H9 (cell line): ENCODE measurements around the gene SLC9A4. TPM values are rescaled to one million over a fixed set of nuclear protein-coding genes. Genes with fewer than 3 reads are reported as not detected.

Source experiments
- DNase-seq: peaks from one replicate; pipeline ENCODE4 v3.0.0-alpha.2; 2017
- H2AFZ ChIP-seq: one replicate; pipeline ENCODE4 v1.6.1; 2013; ENCODE audit warnings: mild to moderate bottlenecking, low read length, control low read depth, moderate library complexity
- H2AK5ac ChIP-seq: 2 replicates; pipeline ENCODE4 v1.6.1; 2013; ENCODE audit warnings: low read length, control low read depth, mixed read lengths; ENCODE audit not compliant: insufficient read length
- H2BK120ac ChIP-seq: one replicate; pipeline ENCODE4 v1.6.1; 2013; ENCODE audit warnings: low read depth, mild to moderate bottlenecking, low read length, control low read depth, inconsistent platforms; ENCODE audit not compliant: poor library complexity, severe bottlenecking
- H2BK12ac ChIP-seq: 2 replicates; pipeline ENCODE4 v1.6.1; 2013; ENCODE audit warnings: low read length, control low read depth, mixed read lengths, low read depth; ENCODE audit not compliant: insufficient read length
- H2BK15ac ChIP-seq: 2 replicates; pipeline ENCODE4 v1.6.1; 2013; ENCODE audit warnings: low read depth, low read length, control low read depth
- H2BK20ac ChIP-seq: one replicate; pipeline ENCODE4 v1.6.1; 2013; ENCODE audit warnings: low read depth, mild to moderate bottlenecking, low read length, control low read depth, inconsistent platforms; ENCODE audit not compliant: poor library complexity, severe bottlenecking
- H2BK5ac ChIP-seq: 2 replicates; pipeline ENCODE4 v1.6.1; 2013; ENCODE audit warnings: low read length, control low read depth, mixed read lengths; ENCODE audit not compliant: insufficient read length
- H3K14ac ChIP-seq: 2 replicates; pipeline ENCODE4 v1.6.1; 2013; ENCODE audit warnings: low read length, control low read depth; ENCODE audit not compliant: insufficient read depth
- H3K18ac ChIP-seq: 2 replicates; pipeline ENCODE4 v1.6.1; 2013; ENCODE audit warnings: low read depth, mild to moderate bottlenecking, mixed read lengths, low read length, control low read depth; ENCODE audit not compliant: insufficient read length
- H3K23ac ChIP-seq: 2 replicates; pipeline ENCODE4 v1.6.1; 2013; ENCODE audit warnings: low read length, control low read depth, mixed read lengths, low read depth; ENCODE audit not compliant: insufficient read length
- H3K23me2 ChIP-seq: 2 replicates; pipeline ENCODE4 v1.6.1; 2013; ENCODE audit warnings: low read depth, mild to moderate bottlenecking, mixed read lengths, low read length, control low read depth; ENCODE audit not compliant: insufficient read length, poor library complexity, severe bottlenecking
- H3K27ac ChIP-seq: 2 replicates; pipeline ENCODE4 v1.5.1; 2013; ENCODE audit warnings: low read length, control low read depth, mixed read lengths, low read depth; ENCODE audit not compliant: insufficient read length
- H3K27me3 ChIP-seq: 2 replicates; pipeline ENCODE4 v1.6.1; 2013; ENCODE audit warnings: low read length, control low read depth, inconsistent platforms; ENCODE audit not compliant: insufficient read depth
- H3K4ac ChIP-seq: 2 replicates; pipeline ENCODE4 v1.6.1; 2013; ENCODE audit warnings: low read depth, mild to moderate bottlenecking, control low read depth, inconsistent platforms, low read length, moderate library complexity
- H3K4me1 ChIP-seq: 2 replicates; pipeline ENCODE4 v1.6.1; 2013; ENCODE audit warnings: low read length, control low read depth, inconsistent platforms; ENCODE audit not compliant: insufficient read depth
- H3K4me2 ChIP-seq: 2 replicates; pipeline ENCODE4 v1.6.1; 2013; ENCODE audit warnings: low read length, control low read depth, mixed read lengths; ENCODE audit not compliant: insufficient read length, insufficient read depth
- H3K56ac ChIP-seq: 2 replicates; pipeline ENCODE4 v1.6.1; 2013; ENCODE audit warnings: low read depth, mild to moderate bottlenecking, mixed read lengths, low read length, control low read depth; ENCODE audit not compliant: insufficient read length
- H3K79me1 ChIP-seq: 2 replicates; pipeline ENCODE4 v1.6.1; 2013; ENCODE audit warnings: low read depth, mild to moderate bottlenecking, moderate library complexity, low read length, control low read depth, inconsistent platforms; ENCODE audit not compliant: insufficient read depth, poor library complexity, severe bottlenecking
- H3K79me2 ChIP-seq: 2 replicates; pipeline ENCODE4 v1.6.1; 2013; ENCODE audit warnings: low read length, control low read depth, inconsistent platforms; ENCODE audit not compliant: insufficient read depth
- H3K9ac ChIP-seq: 2 replicates; pipeline ENCODE4 v1.6.1; 2013; ENCODE audit warnings: low read length, control low read depth, mixed read lengths; ENCODE audit not compliant: insufficient read length; ENCODE audit errors: extremely low read depth
- H3K9me3 ChIP-seq: one replicate; pipeline ENCODE4 v1.6.1; 2013; ENCODE audit warnings: low read depth, low read length, inconsistent platforms; ENCODE audit not compliant: control insufficient read depth
- H3T11ph ChIP-seq: one replicate; pipeline ENCODE4 v1.6.1; 2013; ENCODE audit warnings: mild to moderate bottlenecking, low read length, control low read depth, inconsistent platforms
- H4K20me1 ChIP-seq: one replicate; pipeline ENCODE4 v1.6.1; 2013; ENCODE audit not compliant: control insufficient read depth, insufficient read length, insufficient read depth
- H4K5ac ChIP-seq: 2 replicates; pipeline ENCODE4 v1.6.1; 2013; ENCODE audit warnings: low read depth, mild to moderate bottlenecking, mixed read lengths, low read length, control low read depth; ENCODE audit not compliant: insufficient read length
- H4K8ac ChIP-seq: replicated peaks from 2 replicates; pipeline ENCODE4 v1.6.1; 2013; ENCODE audit warnings: low read length, control low read depth, mixed read lengths, low read depth; ENCODE audit not compliant: insufficient read length
- H4K91ac ChIP-seq: 2 replicates; pipeline ENCODE4 v1.6.1; 2013; ENCODE audit warnings: low read depth, mild to moderate bottlenecking, moderate library complexity, mixed read lengths, low read length, control low read depth; ENCODE audit not compliant: insufficient read length
- H3K27ac Mint-ChIP-seq, 3 experiments: 2 replicates in 2 of 3; 3 replicates in 1 of 3; pipeline ENCODE4 v1.8.0; 2020 to 2021; ENCODE audit warnings: mixed read lengths in 3 of 3, mild to moderate bottlenecking in 1 of 3, moderate library complexity in 1 of 3
- H3K27me3 Mint-ChIP-seq: 2 replicates; pipeline ENCODE4 v1.8.0; 2021; ENCODE audit warnings: low read depth, mild to moderate bottlenecking, moderate library complexity, mixed read lengths
- H3K36me3 Mint-ChIP-seq, 3 experiments: 2 replicates in 2 of 3; 3 replicates in 1 of 3; pipeline ENCODE4 v1.8.0; 2020 to 2021; ENCODE audit warnings: low read depth in 3 of 3, mixed read lengths in 3 of 3; ENCODE audit not compliant: insufficient read depth in 1 of 3
- H3K4me1 Mint-ChIP-seq, 2 experiments: 2 replicates each; pipeline ENCODE4 v1.8.0; 2020; ENCODE audit warnings: mixed read lengths in 2 of 2
- H3K4me3 Mint-ChIP-seq, 2 experiments: 2 replicates in 1 of 2; 3 replicates in 1 of 2; pipeline ENCODE4 v1.8.0; 2020 to 2021; ENCODE audit warnings: mild to moderate bottlenecking in 2 of 2, mixed read lengths in 2 of 2, moderate library complexity in 1 of 2
- H3K9me3 Mint-ChIP-seq, 2 experiments: 2 replicates in 1 of 2; 3 replicates in 1 of 2; pipeline ENCODE4 v1.8.0; 2020; ENCODE audit warnings: mild to moderate bottlenecking in 2 of 2, mixed read lengths in 2 of 2, moderate library complexity in 1 of 2
- WGBS: extraction: QIAGEN DNeasy Blood & Tissue Kit; methylation state at CpG from one replicate; pipeline ENCODE4 v1.1.7; 2013; ENCODE audit warnings: missing lambda C conversion rate, low lambda C conversion rate, mixed read lengths; ENCODE audit not compliant: insufficient read length; ENCODE audit errors: extremely low coverage; 5-methylcytosine and 5-hydroxymethylcytosine counted together
- total RNA-seq: library from RNA; stranded (reverse); gene quantifications from 2 replicates; pipeline ENCODE4 v1.2.1, GENCODE V29; 2021
- TF ChIP-seq, protein P1 (sequence below): fragments of 200-600 bp; sonication (generic); conservative IDR thresholded peaks from 3 replicates; pipeline ENCODE4 v1.8.0; 2021; ENCODE audit warnings: antibody characterized with exemption, mild to moderate bottlenecking

SLC9A4 gene
- total RNA-seq, 1 experiment from 2014 or later, result not detected

GRCh38 chr2:102551329-102552096 lies 78.5 kb downstream of the SLC9A4 start:
- no peak overlapping the region for H2AFZ ChIP-seq
- Mint-ChIP-seq H3K4me3 (no peak overlapping the region), H3K27ac (no peak overlapping the region), H3K27me3 (no peaks in the 10 kb centered on the region; the same call in none of the 2 replicates), H3K4me1 (no peaks in the 10 kb centered on the region), H3K9me3 (peaks cover 10 to 11% of the 10 kb centered on the region in 2 experiments; a peak in 4 of 5 replicates), H3K36me3 (peaks cover 0 to 4% (median 2%) of the 10 kb centered on the region in 3 experiments; a peak in 3 of 7 replicates)
- no peaks in the 10 kb centered on the region for H3K79me1 ChIP-seq
- H3K27me3 ChIP-seq, result no peaks in the 10 kb centered on the region; the same call in 1 of the 2 replicates
- no peaks in the 10 kb centered on the region for H4K20me1 ChIP-seq
- H4K91ac ChIP-seq, result no peak overlapping the region
- no peaks in the 10 kb centered on the region for H3K4me1 ChIP-seq
- H3K23ac ChIP-seq, result no peak overlapping the region
- H2BK20ac ChIP-seq, result no peak overlapping the region
- H3K9me3 ChIP-seq, result no peaks in the 10 kb centered on the region
- H3K18ac ChIP-seq, result no peak overlapping the region
- no peak overlapping the region for H3T11ph ChIP-seq
- no peak overlapping the region for H2BK12ac ChIP-seq
- H2BK5ac ChIP-seq, result no peak overlapping the region
- no peak overlapping the region for H3K56ac ChIP-seq
- no peaks in the 10 kb centered on the region for H3K79me2 ChIP-seq
- no peak overlapping the region for H3K4ac ChIP-seq
- no peak overlapping the region for H2AK5ac ChIP-seq
- no CpG with 5 or more reads among the region's 2 CpGs for WGBS
- H4K5ac ChIP-seq, result no peak overlapping the region
- H4K8ac ChIP-seq, result no peak overlapping the region
- H3K14ac ChIP-seq, result no peak overlapping the region
- H2BK120ac ChIP-seq, result no peak overlapping the region
- H3K4me2 ChIP-seq, result no peak overlapping the region
- no peak for DNase-seq
- H3K9ac ChIP-seq, result no peak overlapping the region
- TF ChIP-seq, protein P1, sequence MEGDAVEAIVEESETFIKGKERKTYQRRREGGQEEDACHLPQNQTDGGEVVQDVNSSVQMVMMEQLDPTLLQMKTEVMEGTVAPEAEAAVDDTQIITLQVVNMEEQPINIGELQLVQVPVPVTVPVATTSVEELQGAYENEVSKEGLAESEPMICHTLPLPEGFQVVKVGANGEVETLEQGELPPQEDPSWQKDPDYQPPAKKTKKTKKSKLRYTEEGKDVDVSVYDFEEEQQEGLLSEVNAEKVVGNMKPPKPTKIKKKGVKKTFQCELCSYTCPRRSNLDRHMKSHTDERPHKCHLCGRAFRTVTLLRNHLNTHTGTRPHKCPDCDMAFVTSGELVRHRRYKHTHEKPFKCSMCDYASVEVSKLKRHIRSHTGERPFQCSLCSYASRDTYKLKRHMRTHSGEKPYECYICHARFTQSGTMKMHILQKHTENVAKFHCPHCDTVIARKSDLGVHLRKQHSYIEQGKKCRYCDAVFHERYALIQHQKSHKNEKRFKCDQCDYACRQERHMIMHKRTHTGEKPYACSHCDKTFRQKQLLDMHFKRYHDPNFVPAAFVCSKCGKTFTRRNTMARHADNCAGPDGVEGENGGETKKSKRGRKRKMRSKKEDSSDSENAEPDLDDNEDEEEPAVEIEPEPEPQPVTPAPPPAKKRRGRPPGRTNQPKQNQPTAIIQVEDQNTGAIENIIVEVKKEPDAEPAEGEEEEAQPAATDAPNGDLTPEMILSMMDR, result no peak
- no peak overlapping the region for H3K27ac ChIP-seq
- no peak overlapping the region for H2BK15ac ChIP-seq
- no peaks in the 10 kb centered on the region for H3K23me2 ChIP-seq
